ENCODE results near the gene NXT2.
"Not testable (repeated sequence)": the region's sequence is repeated elsewhere in the genome, so short reads cannot be mapped to it uniquely, and the experiment has no call there.

NXT2 gene

GRCh38 chrX:109536439-109537323 is at the start of gene NXT2:
TSS of gene NXT2 (plus strand) at chrX:109536844. CDS start at chrX:109537007, 163 bp downstream.
- DNase-seq, result peak; percentile 95

- DNase-seq, result peak; percentile 7
Measured at GRCh38 chrX:109487640-109488039, 49.0 kb upstream of the NXT2 start.

GRCh38 chrX:109489174-109489573 is 47.5 kb upstream of the NXT2 start:
- DNase-seq, result peak; percentile 17

GRCh38 chrX:109498434-109498833 is 38.2 kb upstream of the NXT2 start:
- peak; percentile 3 for DNase-seq

- no peak for DNase-seq
Measured at GRCh38 chrX:109501176-109501575, 35.5 kb upstream of the NXT2 start.

GRCh38 chrX:109508915-109509314 is 27.7 kb upstream of the NXT2 start:
- no peak for DNase-seq

GRCh38 chrX:109511113-109511512 is 25.5 kb upstream of the NXT2 start:
- DNase-seq, result no peak

- no peak for DNase-seq
Measured at GRCh38 chrX:109519001-109519400, 17.6 kb upstream of the NXT2 start.

GRCh38 chrX:109533005-109533404 is 3.6 kb upstream of the NXT2 start:
- DNase-seq, result no peak

- DNase-seq, result no peak
Measured at GRCh38 chrX:109533631-109534030, 3.0 kb upstream of the NXT2 start.

- no peak for DNase-seq
Measured at GRCh38 chrX:109534933-109535332, 1.7 kb upstream of the NXT2 start.

- no peak for DNase-seq
Measured at GRCh38 chrX:109535578-109535977, 1.1 kb upstream of the NXT2 start.

- DNase-seq, result no peak
Measured at GRCh38 chrX:109537324-109537665, 651 bp downstream of the NXT2 start.

- not testable (repeated sequence) for DNase-seq
Measured at GRCh38 chrX:109539007-109539406, 2.4 kb downstream of the NXT2 start.

- DNase-seq, result no peak
Measured at GRCh38 chrX:109553862-109554261, 17.2 kb downstream of the NXT2 start.

GRCh38 chrX:109576083-109576482 is 39.4 kb downstream of the NXT2 start:
- not testable (repeated sequence) for DNase-seq

GRCh38 chrX:109577055-109577454 is 40.4 kb downstream of the NXT2 start:
- DNase-seq, result no peak

- no peak for DNase-seq
Measured at GRCh38 chrX:109578916-109579315, 42.3 kb downstream of the NXT2 start.

- DNase-seq, result no peak
Measured at GRCh38 chrX:109585488-109585887, 48.8 kb downstream of the NXT2 start.

- DNase-seq, result no peak
Measured at GRCh38 chrX:109590176-109590575, 53.5 kb downstream of the NXT2 start.
